Activated B cell treated with CpG ODN at 0.5 μM for 24 hours (primary cell): Measurements from ENCODE around the gene GALNT16. TPM values are rescaled to one million over a fixed set of nuclear protein-coding genes. Genes with fewer than 3 reads are reported as not detected.

Experiments
- ATAC-seq: fragments of 200-7000 bp; cut with Tn5 transposase; one replicate; pipeline ENCODE4 v1.10.0; 2021; ENCODE audit warnings: low read depth, mild to moderate bottlenecking, moderate library complexity
- CTCF ChIA-PET: fragments of 350-600 bp; sonication (Branson Sonifier 250); formaldehyde crosslinking; loops from one replicate; lab custom pipeline; 2021; ENCODE audit warnings: antibody characterized with exemption; lab: Charles Lee
- POLR2A ChIA-PET: fragments of 350-600 bp; sonication (Branson Sonifier 250); formaldehyde crosslinking; loops from one replicate; lab custom pipeline; 2021; ENCODE audit warnings: antibody characterized with exemption; lab: Charles Lee
- DNase-seq: peaks from one replicate; pipeline ENCODE4 v3.0.0; 2022
- H3K27ac Mint-ChIP-seq: one replicate; pipeline ENCODE4 v1.8.0; 2020; ENCODE audit warnings: mixed read lengths
- H3K27me3 Mint-ChIP-seq: one replicate; pipeline ENCODE4 v1.8.0; 2021; ENCODE audit warnings: mixed read lengths
- H3K36me3 Mint-ChIP-seq: one replicate; pipeline ENCODE4 v1.8.0; 2021; ENCODE audit warnings: low read depth, mixed read lengths
- H3K4me1 Mint-ChIP-seq: one replicate; pipeline ENCODE4 v1.8.0; 2021; ENCODE audit warnings: mixed read lengths
- H3K4me3 Mint-ChIP-seq: one replicate; pipeline ENCODE4 v1.8.0; 2020; ENCODE audit warnings: mild to moderate bottlenecking, mixed read lengths
- H3K9me3 Mint-ChIP-seq: one replicate; pipeline ENCODE4 v1.8.0; 2020; ENCODE audit warnings: mixed read lengths
- intact Hi-C: fragments of 100-400 bp; cut with micrococcal nuclease; formaldehyde crosslinking; loops from one replicate; pipeline ENCODE4 v1.15.1; 2024
- total RNA-seq: library from RNA; stranded (reverse); gene quantifications from 2 replicates; pipeline ENCODE4 v1.2.3, GENCODE V29; 2022
- TF ChIP-seq, protein P1 (sequence below): fragments of 200-600 bp; IDR thresholded peaks from one replicate; pipeline ENCODE4 v1.8.0; 2022; ENCODE audit warnings: antibody characterized with exemption, mild to moderate bottlenecking

GALNT16 gene
- total RNA-seq, 1 donor from 2014 or later: 1.2 TPM

- DNase-seq: no peak
- Mint-ChIP-seq H3K36me3 (no peaks in the 10 kb centered on the region), H3K27me3 (no peaks in the 10 kb centered on the region)
Observed at GRCh38 chr14:69349091-69349777, 89.3 kb downstream of the GALNT16 start.

GRCh38 chr14:69350892-69351291, 90.9 kb downstream of the GALNT16 start:
- Mint-ChIP-seq H3K9me3 (no peaks in the 10 kb centered on the region), H3K27me3 (no peaks in the 10 kb centered on the region), H3K4me3 (no peak overlapping the region), H3K36me3 (no peaks in the 10 kb centered on the region), H3K27ac (no peak overlapping the region), H3K4me1 (peaks cover 40% of the 10 kb centered on the region)
- TF ChIP-seq, protein P1, sequence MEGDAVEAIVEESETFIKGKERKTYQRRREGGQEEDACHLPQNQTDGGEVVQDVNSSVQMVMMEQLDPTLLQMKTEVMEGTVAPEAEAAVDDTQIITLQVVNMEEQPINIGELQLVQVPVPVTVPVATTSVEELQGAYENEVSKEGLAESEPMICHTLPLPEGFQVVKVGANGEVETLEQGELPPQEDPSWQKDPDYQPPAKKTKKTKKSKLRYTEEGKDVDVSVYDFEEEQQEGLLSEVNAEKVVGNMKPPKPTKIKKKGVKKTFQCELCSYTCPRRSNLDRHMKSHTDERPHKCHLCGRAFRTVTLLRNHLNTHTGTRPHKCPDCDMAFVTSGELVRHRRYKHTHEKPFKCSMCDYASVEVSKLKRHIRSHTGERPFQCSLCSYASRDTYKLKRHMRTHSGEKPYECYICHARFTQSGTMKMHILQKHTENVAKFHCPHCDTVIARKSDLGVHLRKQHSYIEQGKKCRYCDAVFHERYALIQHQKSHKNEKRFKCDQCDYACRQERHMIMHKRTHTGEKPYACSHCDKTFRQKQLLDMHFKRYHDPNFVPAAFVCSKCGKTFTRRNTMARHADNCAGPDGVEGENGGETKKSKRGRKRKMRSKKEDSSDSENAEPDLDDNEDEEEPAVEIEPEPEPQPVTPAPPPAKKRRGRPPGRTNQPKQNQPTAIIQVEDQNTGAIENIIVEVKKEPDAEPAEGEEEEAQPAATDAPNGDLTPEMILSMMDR: no peak
- POLR2A ChIA-PET: interaction anchor here (0.6 to 1.4 kb wide), 3 partner anchors 9 to 1076 kb away, joined by 4 to 5 read pairs (median 4); partner anchors contain the start of genes ERH and SLC39A9
- DNase-seq (no peak), ATAC-seq (no peak)
- CTCF ChIA-PET: no interaction called here
- intact Hi-C loops: loop anchor here (5.0 kb wide), 2 partner anchors 89 to 199 kb away; partner anchors contain the start of genes DCAF5 and GALNT16

More at GRCh38 chr14:69349091-69349777, 89.3 kb downstream of the GALNT16 start:
- no peaks in the 10 kb centered on the region for H3K9me3 Mint-ChIP-seq
- no peak overlapping the region for H3K27ac Mint-ChIP-seq
- peaks cover 25% of the 10 kb centered on the region for H3K4me1 Mint-ChIP-seq
- intact Hi-C loops: no loop called here
- no peak for ATAC-seq
- TF ChIP-seq, protein P1: no peak
- ChIA-PET POLR2A (no interaction called here), CTCF (no interaction called here)
- H3K4me3 Mint-ChIP-seq: no peak overlapping the region

- intact Hi-C loops: loop anchor here (5.0 kb wide), 2 partner anchors 89 to 199 kb away; partner anchors contain the start of genes DCAF5 and GALNT16
- POLR2A ChIA-PET: interaction anchor here (0.6 to 1.4 kb wide), 3 partner anchors 9 to 1076 kb away, joined by 4 to 5 read pairs (median 4); partner anchors contain the start of genes ERH and SLC39A9
- ATAC-seq: no peak
- CTCF ChIA-PET: no interaction called here
- no peak for DNase-seq
- Mint-ChIP-seq H3K9me3 (no peaks in the 10 kb centered on the region), H3K4me3 (no peak overlapping the region), H3K27me3 (no peaks in the 10 kb centered on the region), H3K27ac (no peak overlapping the region), H3K36me3 (no peaks in the 10 kb centered on the region), H3K4me1 (peaks cover 42% of the 10 kb centered on the region)
- TF ChIP-seq, protein P1: no peak
Observed at GRCh38 chr14:69351385-69351784, 91.4 kb downstream of the GALNT16 start.

DNA sequence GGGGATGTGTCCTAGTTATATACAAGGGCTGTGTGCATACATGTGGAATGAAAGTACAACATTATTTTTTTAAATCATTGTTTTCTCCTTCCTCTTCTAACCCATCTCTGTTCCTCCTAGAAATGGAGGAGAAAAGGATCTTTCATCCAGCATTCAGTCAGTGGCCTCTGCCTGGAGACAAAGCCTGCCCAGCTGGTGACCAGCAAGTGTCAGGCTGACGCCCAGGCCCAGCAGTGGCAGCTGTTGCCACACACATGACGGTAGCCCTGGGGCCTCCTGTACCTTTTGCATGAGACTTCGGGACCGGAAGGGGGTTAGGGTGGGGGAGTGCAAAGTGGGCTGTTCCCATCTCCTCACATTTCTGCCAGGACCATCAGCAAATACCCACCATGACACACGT, 92.0 kb downstream of the GALNT16 start:
- intact Hi-C loops: loop anchor here (5.0 kb wide), 2 partner anchors 90 to 200 kb away; partner anchors contain the start of genes DCAF5 and GALNT16
- Mint-ChIP-seq H3K4me3 (no peak overlapping the region), H3K27me3 (no peaks in the 10 kb centered on the region), H3K4me1 (peaks cover 42% of the 10 kb centered on the region), H3K9me3 (no peaks in the 10 kb centered on the region), H3K27ac (peak overlapping the region; percentile 35), H3K36me3 (no peaks in the 10 kb centered on the region)
- TF ChIP-seq, protein P1: no peak
- ChIA-PET POLR2A (interaction anchor here (1.0 to 1.4 kb wide), 2 partner anchors 8 to 46 kb away, joined by 4 read pairs; partner anchors contain the start of genes ERH and SLC39A9), CTCF (no interaction called here)
- DNase-seq (no peak), ATAC-seq (no peak)

GRCh38 chr14:69353168-69353567, 93.2 kb downstream of the GALNT16 start:
- intact Hi-C loops: loop anchor here (5.0 kb wide), 2 partner anchors 91 to 201 kb away; partner anchors contain the start of genes DCAF5 and GALNT16
- peaks cover 42% of the 10 kb centered on the region for H3K4me1 Mint-ChIP-seq
- ChIA-PET CTCF (no interaction called here), POLR2A (no interaction called here)
- no peak overlapping the region for H3K4me3 Mint-ChIP-seq
- no peaks in the 10 kb centered on the region for H3K36me3 Mint-ChIP-seq
- DNase-seq: no peak
- peak overlapping the region; percentile 54 for H3K27ac Mint-ChIP-seq
- H3K9me3 Mint-ChIP-seq: no peaks in the 10 kb centered on the region
- TF ChIP-seq, protein P1: no peak
- H3K27me3 Mint-ChIP-seq: no peaks in the 10 kb centered on the region
- ATAC-seq: no peak
